A673 (cell line): ENCODE data around the gene TADA2A. TPM values are rescaled to one million over a fixed set of nuclear protein-coding genes. Genes with fewer than 3 reads are reported as not detected.

ENCODE experiments used
- Bru-seq: library from RNA; stranded (reverse); fragments of 400-500 nt; gene quantifications from one replicate; lab custom pipeline; 2021; lab: Mats Ljungman, UMichigan
- BruChase-seq, 2 experiments: library from RNA; stranded (reverse); fragments of 400-500 nt; gene quantifications; one replicate each; lab custom pipeline; 2021; lab: Mats Ljungman, UMichigan
- BruUV-seq: library from RNA; stranded (reverse); fragments of 400-500 nt; replicated peaks from 2 replicates; lab custom pipeline; 2021; lab: Mats Ljungman, UMichigan
- CTCF ChIA-PET: fragments of 300-600 bp; sonication (Branson Sonifier 250); formaldehyde crosslinking; loops from one replicate; lab custom pipeline; 2022; ENCODE audit warnings: antibody characterized with exemption; lab: Charles Lee
- POLR2A ChIA-PET: fragments of 300-600 bp; sonication (Branson Sonifier 250); formaldehyde crosslinking; loops from one replicate; lab custom pipeline; 2022; ENCODE audit warnings: antibody characterized with exemption; ENCODE audit not compliant: low non-redundant PET; lab: Charles Lee
- DNase-seq: peaks from one replicate; pipeline ENCODE4 v3.0.0-alpha.2; 2015; ENCODE audit warnings: low spot score
- H3K27ac ChIP-seq: fragments of 200-600 bp; sonication (generic); 2 replicates; pipeline ENCODE4 v1.5.1; 2016; ENCODE audit warnings: mixed run types, low read depth, mild to moderate bottlenecking, mixed read lengths, antibody characterized with exemption, low read length; ENCODE audit not compliant: poor library complexity, severe bottlenecking
- H3K27me3 ChIP-seq: fragments of 200-600 bp; sonication (generic); replicated peaks from 2 replicates; pipeline ENCODE4 v1.6.1; 2017; ENCODE audit warnings: mixed run types, low read depth, mild to moderate bottlenecking, mixed read lengths, antibody characterized with exemption, low read length; ENCODE audit not compliant: insufficient read depth, poor library complexity
- H3K36me3 ChIP-seq: fragments of 200-600 bp; sonication (generic); 2 replicates; pipeline ENCODE4 v1.6.1; 2016; ENCODE audit warnings: mixed run types, mild to moderate bottlenecking, mixed read lengths, antibody characterized with exemption, low read length; ENCODE audit not compliant: insufficient read depth, poor library complexity, severe bottlenecking
- H3K4me1 ChIP-seq: fragments of 200-600 bp; sonication (generic); 2 replicates; pipeline ENCODE4 v1.6.1; 2017; ENCODE audit warnings: mixed run types, mild to moderate bottlenecking, mixed read lengths, antibody characterized with exemption, low read length; ENCODE audit not compliant: insufficient read depth, poor library complexity, severe bottlenecking
- H3K4me3 ChIP-seq: fragments of 200-600 bp; sonication (generic); 2 replicates; pipeline ENCODE4 v1.5.1; 2016; ENCODE audit warnings: low read depth, mixed run types, mild to moderate bottlenecking, mixed read lengths, low read length; ENCODE audit not compliant: poor library complexity, severe bottlenecking
- H3K9me3 ChIP-seq: fragments of 200-600 bp; sonication (generic); 2 replicates; pipeline ENCODE4 v1.6.1; 2016; ENCODE audit warnings: mixed run types, low read depth, mild to moderate bottlenecking, mixed read lengths, antibody characterized with exemption, low read length; ENCODE audit not compliant: poor library complexity, severe bottlenecking
- EZH2 ChIP-seq: fragments of 200-600 bp; sonication (generic); IDR thresholded peaks from 2 replicates; pipeline ENCODE4 v1.6.1; 2017; ENCODE audit warnings: borderline replicate concordance, low read depth, mild to moderate bottlenecking, mixed read lengths, antibody characterized with exemption, low read length; ENCODE audit not compliant: poor library complexity, severe bottlenecking
- intact Hi-C: fragments of 100-400 bp; cut with micrococcal nuclease; formaldehyde crosslinking; loops from one replicate; pipeline ENCODE4 v1.10.0; 2022; ENCODE audit not compliant: unreplicated experiment
- long read RNA-seq: library from polyadenylated mRNA; stranded (forward); transcript quantifications from one replicate; pipeline ENCODE4 v2.0.0, GENCODE V29; 2022
- total RNA-seq: library from RNA; stranded (reverse); gene quantifications from 2 replicates; pipeline ENCODE4 v1.2.3, GENCODE V29; 2021
- TF ChIP-seq, protein P1 (sequence below): fragments of 300-800, 200-600 bp; sonication (generic); conservative IDR thresholded peaks from 2 replicates; pipeline ENCODE4 v1.5.1; 2017; ENCODE audit warnings: low read depth, mild to moderate bottlenecking, antibody characterized with exemption, low read length, moderate library complexity, mixed read lengths

TADA2A gene, protein sequence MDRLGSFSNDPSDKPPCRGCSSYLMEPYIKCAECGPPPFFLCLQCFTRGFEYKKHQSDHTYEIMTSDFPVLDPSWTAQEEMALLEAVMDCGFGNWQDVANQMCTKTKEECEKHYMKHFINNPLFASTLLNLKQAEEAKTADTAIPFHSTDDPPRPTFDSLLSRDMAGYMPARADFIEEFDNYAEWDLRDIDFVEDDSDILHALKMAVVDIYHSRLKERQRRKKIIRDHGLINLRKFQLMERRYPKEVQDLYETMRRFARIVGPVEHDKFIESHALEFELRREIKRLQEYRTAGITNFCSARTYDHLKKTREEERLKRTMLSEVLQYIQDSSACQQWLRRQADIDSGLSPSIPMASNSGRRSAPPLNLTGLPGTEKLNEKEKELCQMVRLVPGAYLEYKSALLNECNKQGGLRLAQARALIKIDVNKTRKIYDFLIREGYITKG
- total RNA-seq (17.9 and 21.4 TPM in 2 replicates), Bru-seq, nascent RNA (percentile 67 among the genes with signal in this experiment), BruChase-seq, experiment 1, labeled RNA remaining after a 2-hour chase (percentile 64 among the genes with signal in this experiment), BruChase-seq, experiment 2, labeled RNA remaining after a 6-hour chase (percentile 64 among the genes with signal in this experiment)
- long read RNA-seq, full-length matches to known transcripts = 5 of 16 reads
- long read RNA-seq, partial matches to known transcripts = 0 of 16 reads
- long read RNA-seq, other reads (novel, unspliced or antisense) = 11 of 16 reads

DNA sequence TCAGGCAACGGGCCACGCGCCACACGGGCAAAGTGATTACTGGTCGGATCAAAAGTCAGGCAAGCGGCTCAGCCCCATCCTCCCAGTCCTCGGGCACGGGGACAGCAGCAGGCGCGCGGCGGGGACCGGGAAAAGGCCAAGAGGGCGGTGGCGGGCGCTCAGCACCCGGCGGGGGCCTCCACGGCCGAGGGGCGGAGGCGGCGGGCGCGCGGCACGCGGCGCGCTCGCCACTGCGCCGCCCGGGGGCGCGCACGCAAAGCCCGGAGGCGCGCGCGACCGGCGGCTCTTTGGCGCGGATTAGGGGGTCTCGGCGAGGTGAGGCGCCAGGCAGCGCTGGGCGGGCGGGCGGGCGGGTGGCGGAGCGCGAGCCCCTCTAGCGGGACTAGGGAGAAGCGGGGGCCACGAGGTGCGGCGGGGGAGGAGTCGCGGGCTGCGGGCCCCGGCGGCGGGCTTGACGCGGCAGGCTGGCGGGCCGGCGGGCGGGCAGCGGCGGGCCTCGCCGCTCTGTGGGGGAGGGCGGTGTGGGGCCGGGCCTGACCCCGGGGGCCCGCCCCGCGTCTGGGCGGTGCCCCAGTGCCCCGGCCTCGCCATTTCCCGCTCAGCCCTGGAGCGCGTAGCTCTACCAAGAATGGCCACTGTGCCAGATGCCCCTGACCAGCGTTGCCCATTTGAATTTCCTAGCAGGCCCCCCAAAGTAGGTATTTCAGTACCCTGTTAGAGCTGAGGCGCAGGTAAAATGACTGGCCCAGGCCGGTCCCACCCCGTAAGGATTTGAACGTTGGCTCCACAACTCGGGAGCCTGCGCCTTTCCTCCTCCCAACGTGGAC lies at the start of gene TADA2A, which contains the start of gene ACACA:
TADA2A (plus strand) TSS at position 252 of the 827 bp plus-strand sequence. CDS start 4,480 bp downstream, outside the sequence.
ACACA (minus strand) TSS at position 202 of the 827 bp plus-strand sequence. CDS start 537 bp downstream, outside the sequence.
- CTCF ChIA-PET = no interaction called here
- Histone ChIP-seq H3K27ac (peak within 1 kb of the TSS; percentile 81), H3K4me1 (no peaks in the 10 kb centered on the region), H3K36me3 (no peaks in the 10 kb centered on the region), H3K27me3 (no peaks in the 10 kb centered on the region), H3K9me3 (no peaks in the 10 kb centered on the region), H3K4me3 (peak within 1 kb of the TSS; percentile 65)
- TF ChIP-seq EZH2 = no peak
- TF ChIP-seq, protein P1, sequence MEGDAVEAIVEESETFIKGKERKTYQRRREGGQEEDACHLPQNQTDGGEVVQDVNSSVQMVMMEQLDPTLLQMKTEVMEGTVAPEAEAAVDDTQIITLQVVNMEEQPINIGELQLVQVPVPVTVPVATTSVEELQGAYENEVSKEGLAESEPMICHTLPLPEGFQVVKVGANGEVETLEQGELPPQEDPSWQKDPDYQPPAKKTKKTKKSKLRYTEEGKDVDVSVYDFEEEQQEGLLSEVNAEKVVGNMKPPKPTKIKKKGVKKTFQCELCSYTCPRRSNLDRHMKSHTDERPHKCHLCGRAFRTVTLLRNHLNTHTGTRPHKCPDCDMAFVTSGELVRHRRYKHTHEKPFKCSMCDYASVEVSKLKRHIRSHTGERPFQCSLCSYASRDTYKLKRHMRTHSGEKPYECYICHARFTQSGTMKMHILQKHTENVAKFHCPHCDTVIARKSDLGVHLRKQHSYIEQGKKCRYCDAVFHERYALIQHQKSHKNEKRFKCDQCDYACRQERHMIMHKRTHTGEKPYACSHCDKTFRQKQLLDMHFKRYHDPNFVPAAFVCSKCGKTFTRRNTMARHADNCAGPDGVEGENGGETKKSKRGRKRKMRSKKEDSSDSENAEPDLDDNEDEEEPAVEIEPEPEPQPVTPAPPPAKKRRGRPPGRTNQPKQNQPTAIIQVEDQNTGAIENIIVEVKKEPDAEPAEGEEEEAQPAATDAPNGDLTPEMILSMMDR = no peak
- peak; percentile 68 for DNase-seq
- BruUV-seq = no TSS peak
- intact Hi-C loops = no loop called here
- POLR2A ChIA-PET = interaction anchor here (0.6 kb wide), 1 partner anchor 13 kb away, joined by 6 read pairs; no protein-coding TSS in a partner anchor

DNA sequence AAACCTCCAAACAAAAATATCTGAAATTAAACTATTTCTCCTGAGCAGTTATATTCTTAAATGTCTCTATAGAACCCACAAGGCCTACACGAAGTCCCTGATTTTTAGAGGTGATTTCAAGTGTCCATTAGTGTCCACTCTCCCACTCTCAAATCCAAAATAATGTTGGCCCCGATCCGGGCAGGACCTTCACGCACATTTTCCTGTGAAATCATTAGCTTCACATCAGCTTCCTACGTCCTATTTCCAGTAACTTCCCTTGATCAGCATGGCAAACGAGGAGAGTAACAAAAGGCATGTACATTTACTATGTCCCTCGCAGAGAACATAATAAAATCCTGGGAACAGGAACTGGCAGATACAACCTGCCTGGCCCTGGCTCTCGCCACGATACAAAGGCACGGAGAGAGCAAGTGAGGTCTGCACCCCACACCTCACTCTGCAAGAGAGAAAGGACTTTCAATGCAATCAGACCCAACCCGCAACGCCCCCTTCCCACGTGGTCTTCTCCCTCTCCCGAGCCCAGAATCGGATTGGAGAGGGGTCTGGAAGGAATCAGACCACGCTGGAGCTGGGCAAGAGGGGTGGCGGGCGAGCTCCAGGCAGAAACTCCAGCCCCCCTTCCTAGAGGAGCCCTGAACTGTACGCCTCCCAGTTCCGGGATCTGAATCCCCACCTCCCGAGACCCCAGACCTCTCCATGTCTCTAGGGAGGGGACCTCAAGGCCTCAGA lies 48.4 kb upstream of the TADA2A start:
- intact Hi-C loops = loop anchor here (10.0 kb wide), 1 partner anchor 247 kb away; the partner anchor contains the start of gene SYNRG
- ChIA-PET CTCF (no interaction called here), POLR2A (no interaction called here)
- Histone ChIP-seq H3K4me1 (no peaks in the 10 kb centered on the region), H3K9me3 (no peaks in the 10 kb centered on the region), H3K4me3 (peak overlapping the region; percentile 86), H3K27ac (peak overlapping the region; percentile 70), H3K27me3 (no peaks in the 10 kb centered on the region), H3K36me3 (no peaks in the 10 kb centered on the region)
- TF ChIP-seq EZH2 = no peak
- peak; percentile 56 for DNase-seq
- no TSS peak for BruUV-seq
